Effector CD8-positive, alpha-beta T cell (primary cell): ENCODE data around the gene GRK1.
"Not testable (repeated sequence)": the region's sequence is repeated elsewhere in the genome, so short reads cannot be mapped to it uniquely, and the experiment has no call there.

Experiments used
- DNase-seq: peaks from one replicate; lab custom pipeline; 2025; lab: John Stamatoyannopoulos, UW

GRK1 gene

DNA sequence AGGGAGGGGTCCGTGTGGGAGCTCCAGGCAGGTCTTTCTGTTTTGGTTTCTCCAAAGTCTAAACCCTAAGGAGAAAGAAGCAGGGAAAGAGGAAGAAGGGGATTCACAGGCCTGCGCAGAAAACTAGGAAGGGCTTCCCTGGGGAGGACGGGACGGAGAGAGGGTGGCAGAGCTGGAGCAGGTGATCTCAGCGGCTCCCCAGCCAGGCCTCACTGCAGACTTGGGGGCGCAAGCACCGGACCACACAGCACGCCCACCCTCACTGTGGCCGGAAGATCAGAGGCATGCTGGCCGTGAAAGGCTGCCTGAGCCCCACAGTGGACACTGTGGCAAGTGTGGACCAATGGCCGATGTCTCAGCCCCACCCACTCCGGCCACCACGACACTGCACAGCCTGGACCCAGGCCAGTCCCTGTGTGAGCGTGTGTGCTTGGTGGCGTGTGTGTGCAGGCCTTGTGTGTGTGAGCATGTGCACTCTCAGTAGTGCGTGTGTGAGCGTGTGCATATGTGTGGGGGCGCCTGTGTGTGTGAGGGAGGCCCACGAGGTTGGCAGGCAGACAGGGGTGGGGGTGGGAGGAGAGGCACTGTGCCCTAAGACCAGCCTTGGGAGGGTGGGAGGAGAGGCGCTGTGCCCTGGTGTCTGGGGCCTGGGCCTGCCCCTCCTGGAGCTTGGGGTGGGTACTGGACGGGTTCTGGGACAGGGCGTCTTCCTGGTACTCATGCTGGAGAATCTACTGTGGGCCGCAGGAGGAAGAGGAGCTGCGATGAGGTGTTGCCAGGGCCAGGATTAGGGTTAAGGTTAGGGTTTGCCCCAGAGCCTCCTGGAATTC lies 76.6 kb downstream of the GRK1 start:
- DNase-seq: no peak

DNA sequence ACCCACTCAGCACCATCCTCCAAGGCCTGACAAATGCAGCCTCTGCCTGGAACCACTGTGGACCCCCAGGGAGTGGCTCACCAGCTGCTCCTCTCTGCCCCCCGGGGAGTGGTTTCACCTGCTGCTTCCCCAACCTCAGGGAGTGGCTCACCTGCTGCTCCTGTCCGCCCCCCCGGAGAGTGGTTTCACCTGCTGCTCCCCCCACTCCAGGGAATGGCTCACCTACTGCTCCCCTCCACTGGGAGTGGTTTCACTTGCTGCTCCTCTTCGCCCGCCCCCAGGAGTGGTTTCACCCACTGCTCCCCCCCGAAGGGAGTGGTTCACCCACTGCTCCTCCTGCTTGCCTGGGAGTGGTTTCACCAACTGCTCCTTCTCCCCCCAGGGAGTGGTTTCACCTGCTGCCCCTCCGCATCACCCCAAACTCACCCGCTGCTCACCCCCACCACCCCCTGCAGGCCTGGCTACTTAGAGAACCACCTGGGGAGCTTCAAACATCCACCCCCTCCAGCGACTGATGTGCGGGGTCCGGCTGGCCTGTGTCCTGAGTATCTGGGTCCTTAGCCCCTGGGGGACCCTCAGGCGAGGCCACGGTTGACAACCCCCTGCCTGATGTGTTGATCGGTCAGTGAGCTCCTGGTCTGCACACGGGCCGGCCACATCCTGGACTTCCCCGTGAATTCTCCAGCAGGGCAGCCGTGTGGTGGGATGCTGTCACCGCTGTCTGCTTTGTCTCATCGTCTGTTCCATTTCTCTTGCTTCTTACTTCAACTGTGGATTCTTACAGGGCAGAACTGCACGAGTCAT lies 77.4 kb downstream of the GRK1 start:
- no peak for DNase-seq

DNA sequence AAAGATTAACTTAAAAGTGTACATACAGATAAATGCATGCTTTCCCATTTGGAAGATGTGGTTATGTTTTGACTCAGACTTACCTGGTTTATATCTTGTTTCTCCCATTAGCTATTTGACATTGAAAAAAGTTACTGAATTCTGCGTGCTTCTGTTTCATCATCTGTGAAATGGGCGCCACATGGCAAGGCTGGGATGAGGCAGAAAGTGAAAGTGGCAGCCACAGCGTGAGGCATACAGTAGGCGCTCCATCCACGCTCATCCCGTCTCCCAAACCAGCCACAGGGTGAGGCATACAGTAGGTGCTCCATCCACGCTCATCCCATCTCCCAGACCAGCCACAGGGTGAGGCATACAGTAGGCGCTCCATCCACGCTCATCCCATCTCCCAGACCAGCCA lies 78.0 kb downstream of the GRK1 start:
- DNase-seq: no peak

DNA sequence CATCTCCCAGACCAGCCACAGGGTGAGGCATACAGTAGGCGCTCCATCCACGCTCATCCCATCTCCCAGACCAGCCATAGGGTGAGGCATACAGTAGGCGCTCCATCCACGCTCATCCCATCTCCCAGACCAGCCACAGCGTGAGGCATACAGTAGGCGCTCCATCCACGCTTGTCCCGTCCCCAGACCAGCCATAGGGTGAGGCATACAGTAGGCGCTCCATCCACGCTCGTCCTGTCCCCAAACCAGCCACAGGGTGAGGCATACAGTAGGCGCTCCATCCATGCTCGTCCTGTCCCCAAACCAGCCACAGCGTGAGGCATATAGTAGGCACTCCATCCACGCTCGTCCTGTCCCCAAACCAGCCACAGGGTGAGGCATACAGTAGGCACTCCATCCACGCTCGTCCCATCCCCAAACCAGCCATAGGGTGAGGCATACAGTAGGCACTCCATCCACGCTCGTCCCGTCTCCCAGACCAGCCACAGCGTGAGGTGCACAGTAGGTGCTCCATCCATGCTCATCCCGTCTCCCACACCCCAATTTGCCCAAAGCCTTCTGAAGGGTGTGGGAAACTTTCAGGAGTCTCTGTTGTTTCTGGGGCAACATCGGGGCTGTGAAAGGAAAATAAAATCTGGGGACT lies 78.6 kb downstream of the GRK1 start:
- not testable (repeated sequence) for DNase-seq

DNA sequence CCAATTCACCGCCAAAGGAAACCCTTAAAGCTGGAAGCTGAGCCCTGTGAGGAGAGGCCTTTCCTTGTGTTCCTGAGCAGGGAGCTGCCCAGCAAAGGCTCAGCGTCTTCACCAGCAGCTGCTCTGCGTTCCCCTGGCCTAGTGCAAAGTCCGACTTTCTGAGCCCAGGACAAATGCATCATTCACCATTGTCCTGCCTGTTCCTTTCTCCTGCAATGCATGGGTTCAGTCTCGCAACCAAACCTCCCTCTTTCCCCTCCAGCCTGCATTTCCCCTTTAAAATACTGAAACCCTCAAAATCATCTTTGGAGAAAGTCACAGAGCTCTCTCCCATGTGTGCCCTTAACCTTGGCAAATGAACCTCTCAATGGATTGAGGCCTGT lies 79.1 kb downstream of the GRK1 start:
- no peak for DNase-seq

DNA sequence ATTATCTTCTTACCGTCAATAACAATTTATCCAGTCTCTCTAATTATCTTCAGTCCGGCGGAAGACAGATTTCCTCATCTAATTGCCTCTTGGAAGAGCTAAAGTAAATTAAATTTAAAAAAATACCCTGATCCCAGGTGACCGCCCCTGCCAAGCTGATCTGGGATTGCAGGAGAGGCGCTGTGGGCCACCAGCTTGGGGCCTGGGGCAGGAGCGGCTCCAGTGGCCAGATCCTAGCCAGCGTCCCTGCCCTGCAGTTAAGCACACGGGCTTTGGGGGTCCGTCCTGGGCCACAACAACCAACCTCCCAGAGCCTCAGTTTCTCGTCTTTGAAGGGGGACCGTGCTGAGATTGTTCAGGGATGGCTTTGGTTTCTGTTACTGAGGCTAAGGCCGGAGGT lies 79.7 kb downstream of the GRK1 start:
- DNase-seq: no peak

- DNase-seq: no peak
Measured at GRCh38 chr13:113747291-113747833, 80.3 kb downstream of the GRK1 start.

GRCh38 chr13:113748101-113748861 lies 81.3 kb downstream of the GRK1 start:
- DNase-seq: no peak

GRCh38 chr13:113748862-113749451 lies 81.9 kb downstream of the GRK1 start:
- no peak for DNase-seq

GRCh38 chr13:113749507-113749906 lies 82.5 kb downstream of the GRK1 start:
- DNase-seq: no peak

DNA sequence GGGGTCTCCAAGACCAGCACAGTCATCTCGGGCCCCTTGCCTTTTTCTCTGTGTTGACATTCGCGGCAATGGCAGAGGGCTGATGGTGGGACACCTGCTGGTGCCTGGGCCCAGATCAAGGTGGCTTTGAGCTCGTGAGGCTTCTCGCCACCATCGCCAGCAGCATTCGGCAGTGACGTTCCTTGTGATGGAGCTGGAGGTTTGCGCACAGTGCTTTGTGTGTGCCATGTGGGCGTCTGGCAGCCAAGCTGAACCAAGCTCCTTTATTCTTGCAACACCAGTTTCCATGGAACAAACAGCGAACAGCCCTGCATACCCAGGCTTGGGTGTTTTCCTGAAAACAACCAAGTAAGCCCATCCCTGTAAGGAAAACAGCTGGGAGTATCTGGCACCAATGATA lies 82.9 kb downstream of the GRK1 start:
- DNase-seq: no peak

DNA sequence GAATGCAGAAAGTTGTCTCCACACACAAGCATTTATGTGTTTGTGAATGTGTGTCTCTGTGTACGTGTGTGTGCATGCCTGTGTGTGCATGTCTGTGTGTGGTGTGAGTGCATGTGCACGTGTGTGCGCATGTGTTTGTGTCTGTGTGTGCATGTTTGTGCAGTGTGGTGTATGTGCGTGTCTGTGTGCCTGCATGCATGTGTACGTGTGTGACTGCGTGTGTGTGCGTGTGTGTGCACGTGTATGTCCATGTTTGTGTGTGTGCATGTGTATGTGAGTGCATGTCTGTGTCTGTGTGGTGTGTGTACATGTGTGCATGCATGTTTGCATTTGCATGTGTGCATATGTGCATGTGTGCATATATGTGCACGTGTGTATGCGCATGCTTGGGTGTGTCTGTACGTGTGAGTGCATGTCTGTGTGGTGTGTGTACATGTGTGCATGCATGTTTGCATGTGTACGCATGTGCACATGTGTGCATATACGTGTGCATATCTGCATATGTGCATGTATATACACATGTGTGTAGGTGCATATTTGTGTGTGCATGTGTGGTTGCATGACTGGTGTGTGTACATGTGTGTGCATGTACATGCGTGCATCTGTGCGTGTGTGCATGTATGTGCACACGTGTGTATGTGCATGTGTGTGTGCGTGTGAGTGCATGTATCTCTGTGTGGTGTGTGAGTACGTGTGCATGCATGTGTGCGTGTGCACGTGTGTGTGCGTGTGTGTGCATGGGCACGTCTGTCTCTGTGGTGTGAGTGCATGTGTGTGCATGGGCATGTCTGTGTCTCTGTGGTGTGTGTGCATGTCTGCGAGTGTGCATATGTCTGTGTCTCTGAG lies 83.8 kb downstream of the GRK1 start:
- DNase-seq: no peak

DNA sequence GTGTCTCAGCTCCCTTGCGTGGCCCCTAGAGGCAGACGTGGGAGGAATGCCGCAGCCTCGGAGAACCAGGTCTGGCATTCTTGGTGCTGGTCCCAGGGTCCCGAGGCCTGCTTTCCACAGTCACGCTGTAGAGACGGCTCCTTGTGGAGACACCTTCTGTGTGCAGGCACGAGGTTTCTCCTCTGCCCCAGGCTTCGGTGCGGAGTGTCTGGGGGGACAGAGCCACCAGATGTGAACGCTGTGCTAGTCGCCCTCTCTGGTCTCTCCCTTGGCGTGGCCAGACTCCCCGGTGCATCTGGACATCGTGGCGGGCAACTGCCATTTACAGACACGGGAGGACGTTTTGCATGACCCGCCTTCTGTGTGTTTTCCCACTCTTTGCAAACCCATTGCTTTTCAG lies 84.5 kb downstream of the GRK1 start:
- DNase-seq: no peak

DNA sequence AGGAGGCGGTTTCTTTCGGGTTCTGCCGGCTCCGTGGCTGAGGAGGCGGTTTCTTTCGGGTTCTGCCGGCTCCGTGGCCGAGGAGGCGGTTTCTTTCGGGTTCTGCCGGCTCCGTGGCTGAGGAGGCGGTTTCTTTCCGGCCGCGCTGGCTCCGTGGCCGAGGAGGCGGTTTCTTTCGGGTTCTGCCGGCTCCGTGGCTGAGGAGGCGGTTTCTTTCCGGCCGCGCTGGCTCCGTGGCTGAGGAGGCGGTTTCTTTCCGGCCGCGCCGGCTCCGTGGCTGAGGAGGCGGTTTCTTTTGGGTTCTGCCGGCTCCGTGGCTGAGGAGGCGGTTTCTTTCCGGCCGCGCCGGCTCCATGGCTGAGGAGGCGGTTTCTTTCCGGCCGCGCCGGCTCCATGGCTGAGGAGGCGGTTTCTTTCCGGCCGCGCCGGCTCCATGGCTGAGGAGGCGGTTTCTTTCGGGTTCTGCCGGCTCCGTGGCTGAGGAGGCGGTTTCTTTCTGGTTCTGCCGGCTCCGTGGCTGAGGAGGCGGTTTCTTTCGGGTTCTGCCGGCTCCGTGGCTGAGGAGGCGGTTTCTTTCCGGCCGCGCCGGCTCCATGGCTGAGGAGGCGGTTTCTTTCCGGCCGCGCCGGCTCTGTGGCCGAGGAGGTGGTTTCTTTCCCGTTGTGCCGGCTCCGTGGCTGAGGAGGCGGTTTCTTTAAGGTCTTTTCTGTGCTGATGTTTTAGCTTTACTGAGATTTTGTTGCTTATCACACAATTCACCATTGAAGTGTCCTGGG lies 85.4 kb downstream of the GRK1 start:
- not testable (repeated sequence) for DNase-seq

DNA sequence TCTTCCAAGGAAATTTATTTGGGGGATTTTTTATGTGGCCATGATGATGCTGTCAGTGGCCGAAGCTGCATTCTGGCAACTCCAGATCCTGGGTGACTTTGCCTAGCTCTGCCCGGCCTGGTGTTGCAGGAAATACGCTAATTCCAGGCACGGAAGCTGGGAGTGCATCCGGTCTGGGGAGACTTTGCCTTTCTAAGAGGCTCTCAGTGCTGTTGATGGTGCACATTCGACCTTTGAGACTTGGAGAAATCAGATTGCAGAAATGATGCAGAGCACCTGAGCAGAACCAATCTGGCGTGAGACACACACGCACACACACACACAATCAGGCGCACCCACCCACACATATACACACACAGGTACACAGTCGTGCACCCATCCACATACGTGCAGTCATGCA lies 86.2 kb downstream of the GRK1 start:
- DNase-seq: no peak

GRCh38 chr13:113754242-113754641 lies 87.2 kb downstream of the GRK1 start:
- no peak for DNase-seq

DNA sequence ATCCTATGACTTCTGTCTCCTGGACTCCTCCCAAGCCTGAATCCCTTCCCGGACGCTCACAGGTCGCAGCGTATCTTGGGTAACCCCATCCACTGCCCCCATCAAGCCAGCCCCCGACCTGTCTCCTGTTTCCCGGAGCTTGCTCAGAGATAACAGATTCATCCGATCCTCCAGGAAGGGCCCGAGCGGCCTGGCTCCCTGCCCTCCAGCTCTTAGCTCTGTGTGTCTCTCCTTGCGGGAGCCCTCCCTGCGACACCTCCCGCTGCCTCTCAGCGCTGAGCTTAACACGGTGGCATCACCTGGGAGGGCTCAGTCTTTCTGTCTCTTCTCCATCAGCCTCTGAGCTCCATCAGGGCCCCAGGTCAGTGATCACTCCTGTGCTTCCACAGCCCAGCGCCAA lies 87.7 kb downstream of the GRK1 start:
- no peak for DNase-seq

DNA sequence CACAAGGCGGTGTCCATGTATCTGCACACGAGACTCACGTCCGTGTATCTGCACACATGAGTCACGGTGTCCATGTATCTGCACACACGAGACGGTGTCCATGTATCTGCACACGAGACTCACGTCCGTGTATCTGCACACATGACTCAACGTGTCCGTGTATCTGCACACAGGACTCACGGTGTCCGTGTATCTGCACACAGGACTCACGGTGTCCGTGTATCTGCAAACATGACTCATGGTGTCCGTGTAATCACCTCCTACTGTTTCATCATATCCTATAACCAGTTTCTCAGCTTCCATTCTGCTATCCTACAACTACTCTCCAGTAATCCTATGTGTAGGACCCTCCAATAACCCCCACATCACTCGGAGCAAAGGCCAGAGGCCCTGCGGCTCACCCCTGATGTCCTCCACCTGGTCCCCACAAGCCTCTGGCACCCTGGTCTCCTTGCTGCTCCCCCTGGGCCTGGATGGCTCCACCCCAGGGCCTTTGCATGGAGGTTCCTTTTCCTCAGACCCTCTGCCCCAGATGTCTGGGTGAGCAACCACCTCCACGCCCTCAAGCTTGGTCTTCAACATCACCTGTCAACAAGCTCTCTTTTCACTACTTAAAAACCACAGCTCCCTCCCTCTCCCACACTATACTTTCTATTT lies 89.5 kb downstream of the GRK1 start:
- DNase-seq: no peak
